C4-2B (cell line): ENCODE data around the gene SLC7A8.

Source experiments
- ZFX ChIP-seq: fragments of 450-650 bp; IDR thresholded peaks from 2 replicates; pipeline ENCODE4 v1.6.1; 2017
- TF ChIP-seq, protein P1 (sequence below): fragments of 450-650 bp; conservative IDR thresholded peaks from 2 replicates; pipeline ENCODE4 v1.5.1; 2017; ENCODE audit warnings: mild to moderate bottlenecking

DNA sequence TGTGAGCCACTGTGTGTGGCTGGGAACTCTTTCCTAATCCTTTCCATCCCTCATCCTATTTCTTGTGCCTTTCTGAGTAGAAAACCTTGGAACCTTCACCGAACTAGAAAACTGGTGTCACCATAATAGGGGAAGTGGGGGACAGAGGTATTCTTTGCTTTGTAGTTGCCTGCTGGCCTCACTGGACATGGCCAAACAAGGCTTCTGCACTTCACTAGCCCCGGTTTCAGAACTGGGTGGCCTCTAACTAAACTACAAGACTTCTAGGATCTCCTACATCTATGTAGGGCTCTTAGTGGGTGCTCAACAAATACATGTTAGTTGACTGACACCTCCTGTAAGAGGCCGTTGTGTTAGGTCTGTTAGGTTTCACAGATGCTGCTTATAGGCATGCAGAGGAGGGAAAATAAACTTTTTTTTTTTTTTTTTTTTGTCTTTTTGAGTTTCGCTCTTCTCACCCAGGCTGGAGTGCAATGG, 78.1 kb downstream of the SLC7A8 start:
- TF ChIP-seq, protein P1, sequence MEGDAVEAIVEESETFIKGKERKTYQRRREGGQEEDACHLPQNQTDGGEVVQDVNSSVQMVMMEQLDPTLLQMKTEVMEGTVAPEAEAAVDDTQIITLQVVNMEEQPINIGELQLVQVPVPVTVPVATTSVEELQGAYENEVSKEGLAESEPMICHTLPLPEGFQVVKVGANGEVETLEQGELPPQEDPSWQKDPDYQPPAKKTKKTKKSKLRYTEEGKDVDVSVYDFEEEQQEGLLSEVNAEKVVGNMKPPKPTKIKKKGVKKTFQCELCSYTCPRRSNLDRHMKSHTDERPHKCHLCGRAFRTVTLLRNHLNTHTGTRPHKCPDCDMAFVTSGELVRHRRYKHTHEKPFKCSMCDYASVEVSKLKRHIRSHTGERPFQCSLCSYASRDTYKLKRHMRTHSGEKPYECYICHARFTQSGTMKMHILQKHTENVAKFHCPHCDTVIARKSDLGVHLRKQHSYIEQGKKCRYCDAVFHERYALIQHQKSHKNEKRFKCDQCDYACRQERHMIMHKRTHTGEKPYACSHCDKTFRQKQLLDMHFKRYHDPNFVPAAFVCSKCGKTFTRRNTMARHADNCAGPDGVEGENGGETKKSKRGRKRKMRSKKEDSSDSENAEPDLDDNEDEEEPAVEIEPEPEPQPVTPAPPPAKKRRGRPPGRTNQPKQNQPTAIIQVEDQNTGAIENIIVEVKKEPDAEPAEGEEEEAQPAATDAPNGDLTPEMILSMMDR, result no peak
- TF ChIP-seq ZFX, result no peak
